HEK293 (cell line): ENCODE data around the gene CNN2.

Experiments used
- CTCF ChIA-PET: fragments of 350-600 bp; formaldehyde crosslinking; extraction: SDS; loops from one replicate; lab custom pipeline; 2021; ENCODE audit warnings: antibody characterized with exemption; lab: Yijun Ruan, JAX
- POLR2A ChIA-PET: fragments of 300-600 bp; formaldehyde crosslinking; extraction: SDS; loops from one replicate; lab custom pipeline; 2020; ENCODE audit warnings: antibody characterized with exemption, inconsistent platforms; lab: Yijun Ruan, JAX
- H3K27ac ChIP-seq: fragments of 200-500 bp; sonication (Bioruptor generic); 2 replicates; pipeline ENCODE4 v1.5.1; 2014; ENCODE audit warnings: low read depth, low read length, control low read depth, inconsistent platforms; ENCODE audit errors: extremely low read depth
- H3K36me3 ChIP-seq, 2 experiments: fragments of 200-500 bp in 1 of 2; sonication (Bioruptor generic) in 1 of 2; 1 replicate in 1 of 2; 2 replicates in 1 of 2; pipeline ENCODE4 v1.5.1; 2014 to 2017; ENCODE audit warnings: inconsistent platforms in 2 of 2, low read length in 2 of 2; ENCODE audit not compliant: control insufficient read depth in 2 of 2, insufficient read depth in 1 of 2
- H3K4me1 ChIP-seq: fragments of 200-500 bp; sonication (Bioruptor generic); 2 replicates; pipeline ENCODE4 v1.5.1; 2014; ENCODE audit warnings: mild to moderate bottlenecking, low read length, inconsistent platforms; ENCODE audit not compliant: control insufficient read depth, insufficient read depth
- H3K4me3 ChIP-seq: 2 replicates; pipeline ENCODE4 v1.5.1; 2011; ENCODE audit warnings: low read depth, mild to moderate bottlenecking, control low read depth, low read length, moderate library complexity
- H3K9me3 ChIP-seq: fragments of 200-500 bp; sonication (Bioruptor generic); 2 replicates; pipeline ENCODE4 v1.5.1; 2014; ENCODE audit warnings: low read depth, low read length, inconsistent platforms; ENCODE audit not compliant: control insufficient read depth, insufficient read depth
- HOXD13 ChIP-seq: sonication (generic); formaldehyde crosslinking; IDR thresholded peaks from 2 replicates; pipeline ENCODE4 v1.8.0; 2022; ENCODE audit warnings: missing genetic modification reagents, borderline replicate concordance
- KLF1 ChIP-seq: fragments of 450-650 bp; formaldehyde crosslinking; IDR thresholded peaks from 2 replicates; pipeline ENCODE4 v1.5.1; 2016; ENCODE audit warnings: missing biosample characterization, missing genetic modification characterization
- SP7 ChIP-seq: fragments of 450-650 bp; formaldehyde crosslinking; IDR thresholded peaks from 2 replicates; pipeline ENCODE4 v1.5.1; 2016; ENCODE audit warnings: missing biosample characterization, missing genetic modification characterization
- TRIM28 ChIP-seq: IDR thresholded peaks from 2 replicates; pipeline ENCODE4 v1.6.1; 2011; ENCODE audit warnings: low read length, control low read depth, borderline replicate concordance
- WT1 ChIP-seq: fragments of 450-650 bp; formaldehyde crosslinking; IDR thresholded peaks from 2 replicates; pipeline ENCODE4 v1.5.1; 2016; ENCODE audit warnings: missing biosample characterization, missing genetic modification characterization
- ZBTB6 ChIP-seq: fragments of 450-650 bp; formaldehyde crosslinking; IDR thresholded peaks from 2 replicates; pipeline ENCODE4 v1.5.1; 2017; ENCODE audit warnings: missing biosample characterization, missing genetic modification characterization
- ZNF114 ChIP-seq: fragments of 450-650 bp; formaldehyde crosslinking; IDR thresholded peaks from 2 replicates; pipeline ENCODE4 v1.5.0; 2017; ENCODE audit warnings: missing biosample characterization, missing genetic modification characterization
- ZNF148 ChIP-seq: fragments of 450-650 bp; formaldehyde crosslinking; IDR thresholded peaks from 2 replicates; pipeline ENCODE4 v1.5.0; 2017; ENCODE audit warnings: missing biosample characterization, missing genetic modification characterization, borderline replicate concordance
- ZNF16 ChIP-seq: fragments of 450-650 bp; formaldehyde crosslinking; IDR thresholded peaks from 2 replicates; pipeline ENCODE4 v1.5.1; 2016; ENCODE audit warnings: low read depth, missing biosample characterization, missing genetic modification characterization
- ZNF391 ChIP-seq: fragments of 450-650 bp; formaldehyde crosslinking; IDR thresholded peaks from 2 replicates; pipeline ENCODE4 v1.5.1; 2016; ENCODE audit warnings: low read depth, missing biosample characterization, missing genetic modification characterization, borderline replicate concordance
- ZNF510 ChIP-seq: fragments of 450-650 bp; formaldehyde crosslinking; IDR thresholded peaks from 2 replicates; pipeline ENCODE4 v1.5.1; 2018; ENCODE audit warnings: mild to moderate bottlenecking, missing genetic modification characterization, missing biosample characterization; ENCODE audit not compliant: insufficient replicate concordance
- ZNF529 ChIP-seq: fragments of 450-650 bp; formaldehyde crosslinking; IDR thresholded peaks from 2 replicates; pipeline ENCODE4 v1.5.1; 2017; ENCODE audit warnings: missing genetic modification characterization, missing biosample characterization; ENCODE audit not compliant: insufficient replicate concordance
- ZNF558 ChIP-seq: fragments of 450-650 bp; formaldehyde crosslinking; IDR thresholded peaks from 2 replicates; pipeline ENCODE4 v1.5.1; 2016; ENCODE audit warnings: missing biosample characterization, missing genetic modification characterization
- ZNF580 ChIP-seq: fragments of 450-650 bp; formaldehyde crosslinking; IDR thresholded peaks from 2 replicates; pipeline ENCODE4 v1.5.1; 2016; ENCODE audit warnings: missing biosample characterization, missing genetic modification characterization
- ZNF626 ChIP-seq: fragments of 450-650 bp; sonication (Bioruptor Pico); formaldehyde crosslinking; IDR thresholded peaks from 2 replicates; pipeline ENCODE4 v1.5.1; 2018; ENCODE audit warnings: missing biosample characterization, missing genetic modification characterization, inconsistent platforms
- ZNF707 ChIP-seq: fragments of 450-650 bp; formaldehyde crosslinking; IDR thresholded peaks from 2 replicates; pipeline ENCODE4 v1.5.1; 2016; ENCODE audit warnings: missing biosample characterization, missing genetic modification characterization

Gene CNN2

GRCh38 chr19:1054102-1055027 is 28.0 kb downstream of the CNN2 start:
- Histone ChIP-seq H3K4me1 (no peaks in the 10 kb centered on the region), H3K36me3 (peaks cover 0 to 41% of the 10 kb centered on the region in 2 experiments; a peak in 1 of 3 replicates), H3K27ac (no peak overlapping the region), H3K4me3 (no peak overlapping the region), H3K9me3 (no peaks in the 10 kb centered on the region)
- ChIA-PET CTCF (interaction anchor here (1.0 kb wide), 2 partner anchors 14 to 186 kb away, joined by 3 to 4 read pairs; partner anchors contain the start of gene ABCA7), POLR2A (interaction anchor here (0.7 kb wide), 1 partner anchor 15 kb away, joined by 3 read pairs; the partner anchor contains the start of gene ABCA7)
- TF ChIP-seq ZNF16 = peak; percentile 96
- TF ChIP-seq ZNF114 (tag by site-specific recombination) = no peak
- no peak for TF ChIP-seq SP7 (tag by site-specific recombination)
- TF ChIP-seq ZNF580 (tag by site-specific recombination) = 0 out of 2 replicates have a peak, but pooled peaks have one; percentile 44

- Histone ChIP-seq H3K4me3 (no peak overlapping the region), H3K36me3 (peaks cover 0 to 41% of the 10 kb centered on the region in 2 experiments; a peak in 2 of 3 replicates), H3K9me3 (no peaks in the 10 kb centered on the region), H3K27ac (no peak overlapping the region), H3K4me1 (no peaks in the 10 kb centered on the region)
- ChIA-PET POLR2A (interaction anchor here (0.6 to 0.7 kb wide), 3 partner anchors 9 to 30 kb away, joined by 3 to 7 read pairs (median 3); partner anchors contain the start of gene ABCA7), CTCF (no interaction called here)
- no peak for TF ChIP-seq HOXD13
- no peak for TF ChIP-seq ZBTB6 (tag by site-specific recombination)
- no peak for TF ChIP-seq ZNF391 (tag by site-specific recombination)
- TF ChIP-seq ZNF510 (tag by site-specific recombination) = no peak
- no peak for TF ChIP-seq ZNF626 (tag by site-specific recombination)
- TF ChIP-seq ZNF558 (tag by site-specific recombination) = no peak
- no peak for TF ChIP-seq KLF1 (tag by site-specific recombination)
- TF ChIP-seq ZNF529 (tag by site-specific recombination) = no peak
- TF ChIP-seq TRIM28 = no peak
- TF ChIP-seq ZNF148 (tag by site-specific recombination) = no peak
- TF ChIP-seq ZNF707 = no peak
- TF ChIP-seq WT1 = no peak
Measured at GRCh38 chr19:1055028-1055425, 28.6 kb downstream of the CNN2 start.
